Lower lobe of right lung (tissue), 2 donors: ENCODE data around the gene TTLL5. TPM values are rescaled to one million over a fixed set of nuclear protein-coding genes. Genes with fewer than 3 reads are reported as not detected.

Source experiments
- ATAC-seq, 2 donors: fragments of 200-7000 bp; cut with Tn5 transposase; one replicate each; pipeline ENCODE4 v1.9.1; 2020 to 2022; ENCODE audit warnings: mild to moderate bottlenecking in 2 of 2, moderate library complexity in 2 of 2
- DNase-seq: peaks from one replicate; pipeline ENCODE4 v3.0.0-alpha.2; 2020
- H3K27ac ChIP-seq: fragments of 200-600 bp; one replicate; pipeline ENCODE4 v1.8.0; 2022
- H3K27me3 ChIP-seq: fragments of 200-600 bp; one replicate; pipeline ENCODE4 v1.8.0; 2022; ENCODE audit warnings: low read depth
- H3K36me3 ChIP-seq: fragments of 200-600 bp; one replicate; pipeline ENCODE4 v1.8.0; 2022; ENCODE audit warnings: mild to moderate bottlenecking
- H3K4me1 ChIP-seq: fragments of 200-600 bp; one replicate; pipeline ENCODE4 v1.8.0; 2022
- H3K4me3 ChIP-seq: fragments of 200-600 bp; one replicate; pipeline ENCODE4 v1.8.0; 2022; ENCODE audit warnings: mild to moderate bottlenecking
- H3K9me3 ChIP-seq: fragments of 200-600 bp; one replicate; pipeline ENCODE4 v1.8.0; 2022
- CTCF ChIP-seq: fragments of 200-600 bp; IDR thresholded peaks from one replicate; pipeline ENCODE4 v1.8.0; 2022; ENCODE audit warnings: antibody characterized with exemption, mild to moderate bottlenecking
- intact Hi-C: fragments of 100-400 bp; cut with DNase I; formaldehyde crosslinking; loops from one replicate; pipeline ENCODE4 v1.11.0; 2022
- total RNA-seq: library from RNA; stranded (reverse); fragmentation: NEBNext Ultra II Directional; extraction: Animal tissue kit (Norgen Biotek cat#: 25700); gene quantifications from one replicate; pipeline ENCODE4 v1.2.1, GENCODE V29; 2021
- donor health status: DM: no; HTN: yes; CAD: no; lungs with severe emphysema.

TTLL5 gene
- total RNA-seq, 1 donor from 2014 or later: 32.6 TPM

GRCh38 chr14:75970989-75971388, 309.9 kb downstream of the TTLL5 start:
- Histone ChIP-seq H3K4me1 (no peaks in the 10 kb centered on the region), H3K4me3 (no peak overlapping the region), H3K36me3 (peaks cover 34% of the 10 kb centered on the region), H3K27me3 (no peaks in the 10 kb centered on the region), H3K27ac (no peak overlapping the region), H3K9me3 (no peaks in the 10 kb centered on the region)
- no peak for DNase-seq
- intact Hi-C loops: no loop called here
- no peak for ATAC-seq
- TF ChIP-seq CTCF: no peak

- no peaks in the 10 kb centered on the region for H3K27me3 ChIP-seq
- intact Hi-C loops: no loop called here
- no peak overlapping the region for H3K27ac ChIP-seq
- no peak for DNase-seq
- TF ChIP-seq CTCF: no peak
- no peaks in the 10 kb centered on the region for H3K9me3 ChIP-seq
- no peaks in the 10 kb centered on the region for H3K4me1 ChIP-seq
- ATAC-seq: no peak
- no peak overlapping the region for H3K4me3 ChIP-seq
- peaks cover 30% of the 10 kb centered on the region for H3K36me3 ChIP-seq
These were observed 310.5 kb downstream of the TTLL5 start for GRCh38 chr14:75971509-75971908.

GRCh38 chr14:75972801-75973421, 311.9 kb downstream of the TTLL5 start:
- H3K9me3 ChIP-seq: no peaks in the 10 kb centered on the region
- no peak overlapping the region for H3K4me3 ChIP-seq
- peaks cover 19% of the 10 kb centered on the region for H3K36me3 ChIP-seq
- no peak for DNase-seq
- TF ChIP-seq CTCF: no peak
- H3K27ac ChIP-seq: no peak overlapping the region
- ATAC-seq: no peak
- H3K27me3 ChIP-seq: no peaks in the 10 kb centered on the region
- peaks cover 11% of the 10 kb centered on the region for H3K4me1 ChIP-seq
- intact Hi-C loops: no loop called here

GRCh38 chr14:75976826-75977581, 316.0 kb downstream of the TTLL5 start:
- DNase-seq (no peak), ATAC-seq (no peak)
- H3K27ac ChIP-seq: no peak overlapping the region
- no peak for TF ChIP-seq CTCF
- no peak overlapping the region for H3K4me3 ChIP-seq
- H3K27me3 ChIP-seq: no peaks in the 10 kb centered on the region
- intact Hi-C loops: no loop called here
- H3K4me1 ChIP-seq: peaks cover 43% of the 10 kb centered on the region
- no peaks in the 10 kb centered on the region for H3K9me3 ChIP-seq
- H3K36me3 ChIP-seq: no peaks in the 10 kb centered on the region

- no peak overlapping the region for H3K27ac ChIP-seq
- no peaks in the 10 kb centered on the region for H3K9me3 ChIP-seq
- no peak for TF ChIP-seq CTCF
- intact Hi-C loops: no loop called here
- DNase-seq (no peak), ATAC-seq (no peak)
- no peaks in the 10 kb centered on the region for H3K27me3 ChIP-seq
- no peak overlapping the region for H3K4me3 ChIP-seq
- H3K36me3 ChIP-seq: no peaks in the 10 kb centered on the region
- peaks cover 43% of the 10 kb centered on the region for H3K4me1 ChIP-seq
These were observed 316.5 kb downstream of the TTLL5 start for GRCh38 chr14:75977582-75977943.
